Epithelial cell of proximal tubule (primary cell): ENCODE measurements around the gene THOC5. TPM values are rescaled to one million over a fixed set of nuclear protein-coding genes. Genes with fewer than 3 reads are reported as not detected.
A peak's percentile ranks its signal among the peaks of the same experiment; 100 is the strongest.
"Not testable (repeated sequence)": the region's sequence is repeated elsewhere in the genome, so short reads cannot be mapped to it uniquely, and the experiment has no call there.

Experiments
- DNase-seq: peaks from one replicate; pipeline ENCODE4 v3.0.0-alpha.2; 2011; ENCODE audit warnings: low read depth
- H3K4me3 ChIP-seq: 2 replicates; pipeline ENCODE4 v1.5.1; 2011; ENCODE audit warnings: low read depth, mild to moderate bottlenecking, low read length
- total RNA-seq: library from RNA; depleted of rRNA; stranded (reverse); fragments of >200 nt; gene quantifications from 2 replicates; pipeline ENCODE4 v1.2.3, GENCODE V29; 2015
- TF ChIP-seq, protein P1 (sequence below): conservative IDR thresholded peaks from 2 replicates; pipeline ENCODE4 v1.5.1; 2012; ENCODE audit warnings: low read depth, mild to moderate bottlenecking, low read length

THOC5 gene
- total RNA-seq, 1 donor from 2014 or later, result 48.5 TPM

DNA sequence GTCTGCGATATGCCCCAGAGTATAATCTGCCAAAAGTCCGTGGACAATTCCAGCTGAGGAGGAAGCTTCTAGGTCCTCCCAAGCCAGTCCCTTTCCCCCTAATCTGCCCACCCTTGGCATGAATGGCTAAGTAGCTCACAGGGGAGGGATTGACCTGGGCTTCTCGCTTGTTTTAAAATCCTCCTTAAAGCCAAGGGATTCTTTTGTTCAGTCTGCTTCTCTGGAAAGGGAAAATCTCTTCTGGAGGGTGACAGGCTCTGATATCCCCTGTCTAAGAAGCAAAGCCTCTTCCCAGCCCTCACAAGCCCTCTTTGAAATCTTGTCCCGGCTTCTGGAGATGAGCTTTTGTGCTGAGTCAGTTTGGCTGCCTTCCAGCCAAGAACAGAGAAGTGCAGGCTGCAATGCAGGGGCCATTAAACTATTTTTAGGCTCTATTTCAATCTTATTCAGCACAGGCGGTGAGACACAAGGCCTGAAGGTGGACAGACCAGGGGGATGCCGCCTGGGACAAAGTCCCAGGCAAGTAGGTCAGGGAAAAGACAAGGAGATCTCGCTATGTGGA lies 49.7 kb downstream of the THOC5 start:
- peak; percentile 12 for DNase-seq
- TF ChIP-seq, protein P1, sequence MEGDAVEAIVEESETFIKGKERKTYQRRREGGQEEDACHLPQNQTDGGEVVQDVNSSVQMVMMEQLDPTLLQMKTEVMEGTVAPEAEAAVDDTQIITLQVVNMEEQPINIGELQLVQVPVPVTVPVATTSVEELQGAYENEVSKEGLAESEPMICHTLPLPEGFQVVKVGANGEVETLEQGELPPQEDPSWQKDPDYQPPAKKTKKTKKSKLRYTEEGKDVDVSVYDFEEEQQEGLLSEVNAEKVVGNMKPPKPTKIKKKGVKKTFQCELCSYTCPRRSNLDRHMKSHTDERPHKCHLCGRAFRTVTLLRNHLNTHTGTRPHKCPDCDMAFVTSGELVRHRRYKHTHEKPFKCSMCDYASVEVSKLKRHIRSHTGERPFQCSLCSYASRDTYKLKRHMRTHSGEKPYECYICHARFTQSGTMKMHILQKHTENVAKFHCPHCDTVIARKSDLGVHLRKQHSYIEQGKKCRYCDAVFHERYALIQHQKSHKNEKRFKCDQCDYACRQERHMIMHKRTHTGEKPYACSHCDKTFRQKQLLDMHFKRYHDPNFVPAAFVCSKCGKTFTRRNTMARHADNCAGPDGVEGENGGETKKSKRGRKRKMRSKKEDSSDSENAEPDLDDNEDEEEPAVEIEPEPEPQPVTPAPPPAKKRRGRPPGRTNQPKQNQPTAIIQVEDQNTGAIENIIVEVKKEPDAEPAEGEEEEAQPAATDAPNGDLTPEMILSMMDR, result no peak
- no peak overlapping the region for H3K4me3 ChIP-seq

DNA sequence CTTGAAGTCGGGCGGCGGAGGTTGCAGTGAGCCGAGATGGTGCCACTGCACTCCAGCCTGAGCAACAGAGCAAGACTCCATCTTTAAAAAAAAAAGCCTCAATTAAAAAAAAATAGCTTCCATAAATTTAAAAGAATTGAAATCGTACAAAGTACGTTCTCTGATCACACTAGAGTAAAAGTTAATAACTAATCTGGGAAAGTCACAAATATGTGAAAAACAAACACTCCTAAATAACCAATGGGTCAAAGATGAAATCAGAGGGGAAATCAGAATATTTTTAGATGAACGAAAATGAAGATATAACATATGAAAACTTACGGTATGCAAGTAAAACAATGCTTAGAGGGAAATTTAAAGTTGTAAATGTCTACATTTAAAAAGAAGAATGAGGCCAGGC lies 53.7 kb downstream of the THOC5 start:
- TF ChIP-seq, protein P1, result no peak

DNA sequence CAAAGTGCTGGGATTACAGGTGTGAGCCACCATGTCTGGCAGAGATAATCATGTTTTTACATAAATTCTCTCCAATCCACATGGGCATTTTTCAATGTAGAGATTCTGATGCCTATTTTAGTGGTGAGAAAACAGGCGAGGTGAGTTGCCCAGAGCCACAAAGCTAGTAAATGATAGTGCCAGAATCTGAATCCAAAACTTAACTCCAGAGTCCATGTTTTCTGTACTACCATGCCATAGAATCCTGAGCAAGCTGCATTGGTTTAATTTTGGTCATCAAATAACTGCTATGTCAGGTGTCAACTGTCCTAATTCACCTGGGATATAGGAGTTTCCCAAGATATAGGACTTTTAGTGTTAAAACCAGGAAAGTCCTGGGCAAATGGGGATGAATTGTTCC lies 59.9 kb downstream of the THOC5 start:
- H3K4me3 ChIP-seq, result no peak overlapping the region
- TF ChIP-seq, protein P1, result no peak
- no peak for DNase-seq

More for the DNA sequence above, 53.7 kb downstream of the THOC5 start:
- H3K4me3 ChIP-seq, result no peak overlapping the region
- no peak for DNase-seq

DNA sequence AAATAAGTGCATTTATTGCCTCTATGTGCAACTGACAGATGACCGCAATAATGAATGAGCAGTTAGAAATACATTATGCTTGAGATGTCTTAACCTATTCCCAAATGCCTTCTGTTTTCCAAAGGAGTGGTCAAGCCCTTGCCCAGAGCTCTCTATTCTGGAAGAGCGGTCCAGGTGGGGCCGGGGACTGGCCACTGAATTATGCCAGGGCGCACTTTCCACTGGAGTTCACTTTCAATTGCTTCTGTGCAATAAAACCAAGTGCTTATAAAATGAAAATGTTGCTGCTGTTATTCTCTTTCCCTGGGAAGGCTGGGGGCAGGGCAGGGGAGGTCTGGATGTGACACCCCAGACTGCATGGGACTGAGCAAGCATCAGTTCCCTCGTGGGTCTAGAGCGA lies 62.5 kb downstream of the THOC5 start:
- DNase-seq, result no peak
- TF ChIP-seq, protein P1, result no peak
- H3K4me3 ChIP-seq, result no peak overlapping the region

DNA sequence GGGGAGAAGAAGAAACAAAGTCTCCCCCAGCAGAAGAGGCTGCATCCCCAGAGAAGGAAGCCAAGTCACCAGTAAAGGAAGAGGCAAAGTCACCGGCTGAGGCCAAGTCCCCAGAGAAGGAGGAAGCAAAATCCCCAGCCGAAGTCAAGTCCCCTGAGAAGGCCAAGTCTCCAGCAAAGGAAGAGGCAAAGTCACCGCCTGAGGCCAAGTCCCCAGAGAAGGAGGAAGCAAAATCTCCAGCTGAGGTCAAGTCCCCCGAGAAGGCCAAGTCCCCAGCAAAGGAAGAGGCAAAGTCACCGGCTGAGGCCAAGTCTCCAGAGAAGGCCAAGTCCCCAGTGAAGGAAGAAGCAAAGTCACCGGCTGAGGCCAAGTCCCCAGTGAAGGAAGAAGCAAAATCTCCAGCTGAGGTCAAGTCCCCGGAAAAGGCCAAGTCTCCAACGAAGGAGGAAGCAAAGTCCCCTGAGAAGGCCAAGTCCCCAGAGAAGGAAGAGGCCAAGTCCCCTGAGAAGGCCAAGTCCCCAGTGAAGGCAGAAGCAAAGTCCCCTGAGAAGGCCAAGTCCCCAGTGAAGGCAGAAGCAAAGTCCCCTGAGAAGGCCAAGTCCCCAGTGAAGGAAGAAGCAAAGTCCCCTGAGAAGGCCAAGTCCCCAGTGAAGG lies 64.3 kb downstream of the THOC5 start:
- not testable (repeated sequence) for H3K4me3 ChIP-seq, DNase-seq

DNA sequence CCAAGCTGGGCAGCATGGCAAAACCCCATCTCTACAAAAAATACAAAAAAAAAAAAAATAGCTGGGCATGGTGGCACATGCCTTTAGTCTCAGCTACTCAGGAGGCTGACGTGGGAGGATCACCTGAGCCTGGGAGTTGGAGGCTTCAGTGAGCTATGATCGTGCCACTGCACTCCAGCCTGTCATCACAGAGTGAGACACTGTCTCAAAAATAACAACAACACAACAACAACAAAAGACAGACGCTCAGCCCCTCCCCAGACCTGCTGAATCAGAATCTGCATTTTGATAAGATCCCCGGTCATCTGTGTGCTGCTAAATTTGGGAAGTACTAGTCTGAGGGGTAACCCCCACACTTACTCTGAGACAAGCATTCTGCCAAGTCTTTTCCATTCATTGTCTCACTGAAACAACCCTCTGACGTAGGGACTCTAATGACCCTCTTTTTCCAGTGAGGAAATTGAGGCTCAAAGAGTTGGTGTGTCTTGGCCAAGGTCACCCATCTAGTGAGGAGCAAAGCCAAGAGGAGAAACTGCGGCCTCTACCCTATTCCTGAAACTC lies 66.1 kb downstream of the THOC5 start:
- H3K4me3 ChIP-seq, result no peak overlapping the region
- DNase-seq, result no peak
- TF ChIP-seq, protein P1, result no peak

DNA sequence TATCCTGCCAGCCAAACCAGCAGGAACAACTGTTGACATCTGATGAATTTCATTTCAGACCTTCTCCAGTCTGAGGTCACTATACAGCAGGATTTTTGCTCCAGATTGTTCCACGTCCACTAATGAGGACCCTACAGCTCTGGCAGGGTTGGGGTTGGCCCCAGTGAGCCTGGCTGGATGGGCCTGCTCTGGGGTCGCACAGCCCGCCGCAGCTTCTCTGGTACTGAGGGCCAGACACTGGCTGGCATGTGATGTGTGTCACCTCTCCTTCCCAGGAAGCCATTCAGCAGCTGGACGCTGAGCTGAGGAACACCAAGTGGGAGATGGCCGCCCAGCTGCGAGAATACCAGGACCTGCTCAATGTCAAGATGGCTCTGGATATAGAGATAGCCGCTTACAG lies 68.1 kb downstream of the THOC5 start:
- H3K4me3 ChIP-seq, result no peak overlapping the region
- TF ChIP-seq, protein P1, result no peak
- no peak for DNase-seq
